BLaER1 (cell line): ENCODE data around the gene NPAS3.

ENCODE experiments used
- H3K27ac ChIP-seq: shearing (Covaris generic); formaldehyde crosslinking; 2 replicates; pipeline ENCODE4 v1.8.1; 2022
- H3K27me3 ChIP-seq: shearing (Covaris generic); formaldehyde crosslinking; 2 replicates; pipeline ENCODE4 v1.8.1; 2022
- H3K36me3 ChIP-seq: shearing (Covaris generic); formaldehyde crosslinking; 2 replicates; pipeline ENCODE4 v1.8.1; 2022
- H3K4me1 ChIP-seq: shearing (Covaris generic); formaldehyde crosslinking; 2 replicates; pipeline ENCODE4 v1.8.1; 2022
- H3K4me2 ChIP-seq: shearing (Covaris generic); formaldehyde crosslinking; 2 replicates; pipeline ENCODE4 v1.8.1; 2022
- H3K4me3 ChIP-seq: shearing (Covaris generic); formaldehyde crosslinking; 2 replicates; pipeline ENCODE4 v1.8.1; 2022
- H3K9ac ChIP-seq: shearing (Covaris generic); formaldehyde crosslinking; 2 replicates; pipeline ENCODE4 v1.8.1; 2022
- H3K9me3 ChIP-seq: shearing (Covaris generic); formaldehyde crosslinking; 2 replicates; pipeline ENCODE4 v1.8.1; 2022
- H4K20me1 ChIP-seq: shearing (Covaris generic); formaldehyde crosslinking; 2 replicates; pipeline ENCODE4 v1.8.1; 2022
- Cebpa-rat ChIP-seq: shearing (Covaris generic); IDR thresholded peaks from 2 replicates; pipeline ENCODE4 v1.8.1; 2022

Gene NPAS3

DNA sequence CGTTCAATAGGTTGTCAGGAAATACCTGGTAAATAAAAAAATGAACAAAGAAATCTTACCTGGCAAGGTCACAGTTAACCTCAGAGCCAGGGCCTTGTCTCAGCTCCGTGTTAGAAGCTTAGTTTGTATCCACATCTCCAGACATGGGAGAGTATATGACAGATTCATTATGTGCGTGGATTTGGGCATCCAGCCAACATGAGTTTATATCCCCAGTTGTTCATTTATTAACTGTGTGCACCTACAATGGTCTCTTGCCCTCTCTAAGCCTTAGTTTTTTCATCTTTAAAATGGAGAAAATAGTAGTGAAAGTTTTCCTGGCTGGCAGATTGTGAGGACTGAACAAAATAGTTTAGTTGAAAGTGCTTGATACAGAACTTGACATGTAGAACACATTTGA is 437.8 kb downstream of the NPAS3 start:
- Histone ChIP-seq H3K4me2 (no peak overlapping the region), H3K36me3 (no peaks in the 10 kb centered on the region), H3K27me3 (no peaks in the 10 kb centered on the region), H3K4me1 (no peaks in the 10 kb centered on the region), H3K9me3 (no peaks in the 10 kb centered on the region), H3K9ac (no peak overlapping the region), H3K4me3 (no peak overlapping the region), H3K27ac (no peak overlapping the region), H4K20me1 (no peaks in the 10 kb centered on the region)
- no peak for TF ChIP-seq Cebpa-rat

DNA sequence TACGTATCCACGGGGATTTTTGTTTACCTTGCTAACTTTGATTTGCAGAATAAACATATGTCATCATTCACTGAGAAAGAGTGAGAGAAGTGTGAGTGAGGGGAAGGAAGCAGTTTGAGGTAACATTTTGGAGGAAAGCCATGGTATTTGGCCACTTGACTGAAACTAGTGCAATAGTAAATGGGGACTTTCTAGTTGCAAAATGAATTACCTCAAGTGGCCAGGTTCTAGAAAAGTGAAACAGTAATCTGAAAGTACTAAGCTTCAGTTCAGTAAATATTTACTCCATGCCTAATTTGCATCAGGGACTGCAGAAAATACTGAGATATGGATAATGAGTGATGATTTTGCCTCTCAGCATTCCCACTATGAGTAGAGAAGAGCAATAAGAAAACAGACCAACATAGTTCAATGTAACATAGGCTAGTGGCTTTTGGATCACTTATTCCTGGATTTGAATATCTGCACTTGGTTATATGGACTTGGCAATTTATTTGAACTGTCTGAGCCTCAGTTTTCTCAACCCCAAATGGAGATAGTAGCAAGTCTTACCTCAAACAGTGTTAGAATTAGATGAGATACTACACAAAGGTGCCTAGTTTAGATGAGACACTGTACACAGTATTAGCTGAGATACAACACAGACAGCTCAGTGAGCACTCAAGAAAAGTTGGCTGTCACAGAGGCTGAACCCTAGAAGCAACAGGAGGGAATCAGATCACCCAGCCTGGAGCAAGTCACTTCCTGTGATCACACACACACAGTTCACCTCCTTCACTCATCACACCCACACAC is 439.1 kb downstream of the NPAS3 start:
- no peaks in the 10 kb centered on the region for H3K4me1 ChIP-seq

DNA sequence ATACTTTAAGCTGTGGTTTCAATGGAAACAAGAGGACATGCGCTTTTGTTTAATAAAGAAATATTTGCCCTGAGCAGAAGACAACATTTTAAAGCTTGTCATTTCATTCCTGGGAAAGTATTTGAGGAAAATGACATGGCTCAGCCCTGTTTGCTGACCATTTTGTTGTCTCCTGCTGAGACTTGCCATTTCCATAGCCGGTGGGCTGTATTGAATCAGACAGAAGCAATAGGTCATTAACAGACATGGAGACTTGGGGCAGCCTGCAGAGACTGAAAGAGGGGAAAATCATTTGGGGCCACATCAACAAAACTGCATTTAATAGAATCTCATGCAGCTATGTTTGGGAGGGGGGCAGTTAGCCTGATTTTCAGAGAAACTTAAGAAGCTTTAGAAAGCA is 443.0 kb downstream of the NPAS3 start:
- H3K9ac ChIP-seq = no peak overlapping the region
- no peaks in the 10 kb centered on the region for H3K9me3 ChIP-seq
- H3K4me1 ChIP-seq = 0 out of 2 replicates have a peak, but pooled peaks cover 1% of the 10 kb centered on the region
- no peak overlapping the region for H3K4me2 ChIP-seq
- no peak overlapping the region for H3K4me3 ChIP-seq
- TF ChIP-seq Cebpa-rat = no peak
- H3K27ac ChIP-seq = no peak overlapping the region
- H3K27me3 ChIP-seq = no peaks in the 10 kb centered on the region
- H3K36me3 ChIP-seq = no peaks in the 10 kb centered on the region
- H4K20me1 ChIP-seq = no peaks in the 10 kb centered on the region

More for the DNA sequence above, 439.1 kb downstream of the NPAS3 start:
- Histone ChIP-seq H3K4me3 (no peak overlapping the region), H3K4me2 (no peak overlapping the region), H3K36me3 (no peaks in the 10 kb centered on the region), H3K9ac (no peak overlapping the region), H4K20me1 (no peaks in the 10 kb centered on the region), H3K27ac (no peak overlapping the region), H3K27me3 (no peaks in the 10 kb centered on the region), H3K9me3 (no peaks in the 10 kb centered on the region)
- no peak for TF ChIP-seq Cebpa-rat

DNA sequence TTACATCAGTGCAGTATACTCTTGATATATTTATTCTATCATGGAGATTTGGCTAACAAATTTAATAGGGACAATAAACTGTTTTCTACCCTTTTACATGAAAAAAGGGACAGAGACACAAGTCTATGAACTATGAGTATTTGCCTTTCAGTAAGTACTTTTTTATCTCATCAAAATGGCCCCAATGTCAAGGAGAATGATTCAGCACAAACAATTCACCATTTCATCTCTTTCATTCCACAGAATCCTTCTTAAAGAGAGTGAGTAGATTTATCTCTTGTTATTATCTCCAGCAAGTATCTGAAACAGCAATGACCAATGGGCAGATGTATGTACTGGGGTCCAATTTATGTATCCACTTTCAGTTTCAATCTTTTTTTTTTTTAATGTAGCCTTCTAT is 447.5 kb downstream of the NPAS3 start:
- Histone ChIP-seq H3K36me3 (no peaks in the 10 kb centered on the region), H3K4me1 (0 out of 2 replicates have a peak, but pooled peaks cover 6% of the 10 kb centered on the region), H3K9me3 (no peaks in the 10 kb centered on the region), H3K4me2 (no peak overlapping the region), H3K27ac (no peak overlapping the region), H3K9ac (no peak overlapping the region), H3K27me3 (no peaks in the 10 kb centered on the region), H3K4me3 (no peak overlapping the region), H4K20me1 (no peaks in the 10 kb centered on the region)
- no peak for TF ChIP-seq Cebpa-rat

GRCh38 chr14:33386781-33387180 is 448.1 kb downstream of the NPAS3 start:
- no peaks in the 10 kb centered on the region for H3K27me3 ChIP-seq
- H3K4me3 ChIP-seq = no peak overlapping the region
- H3K4me1 ChIP-seq = 0 out of 2 replicates have a peak, but pooled peaks cover 6% of the 10 kb centered on the region
- no peak overlapping the region for H3K27ac ChIP-seq
- H3K36me3 ChIP-seq = no peaks in the 10 kb centered on the region
- H3K9ac ChIP-seq = no peak overlapping the region
- H3K4me2 ChIP-seq = no peak overlapping the region
- TF ChIP-seq Cebpa-rat = no peak
- no peaks in the 10 kb centered on the region for H4K20me1 ChIP-seq
- H3K9me3 ChIP-seq = no peaks in the 10 kb centered on the region

GRCh38 chr14:33390335-33390734 is 451.7 kb downstream of the NPAS3 start:
- Histone ChIP-seq H3K27me3 (no peaks in the 10 kb centered on the region), H3K9ac (no peak overlapping the region), H3K9me3 (no peaks in the 10 kb centered on the region), H4K20me1 (no peaks in the 10 kb centered on the region), H3K4me2 (no peak overlapping the region), H3K27ac (no peak overlapping the region), H3K4me3 (no peak overlapping the region), H3K36me3 (no peaks in the 10 kb centered on the region), H3K4me1 (0 out of 2 replicates have a peak, but pooled peaks cover 6% of the 10 kb centered on the region)
- no peak for TF ChIP-seq Cebpa-rat

GRCh38 chr14:33393231-33393894 is 454.7 kb downstream of the NPAS3 start:
- no peak overlapping the region for H3K27ac ChIP-seq
- no peaks in the 10 kb centered on the region for H3K27me3 ChIP-seq
- H3K9ac ChIP-seq = no peak overlapping the region
- H3K9me3 ChIP-seq = no peaks in the 10 kb centered on the region
- H3K4me1 ChIP-seq = no peaks in the 10 kb centered on the region
- no peak overlapping the region for H3K4me3 ChIP-seq
- H4K20me1 ChIP-seq = no peaks in the 10 kb centered on the region
- no peaks in the 10 kb centered on the region for H3K36me3 ChIP-seq
- TF ChIP-seq Cebpa-rat = no peak
- H3K4me2 ChIP-seq = no peak overlapping the region

GRCh38 chr14:33393895-33394368 is 455.3 kb downstream of the NPAS3 start:
- Histone ChIP-seq H3K27me3 (no peaks in the 10 kb centered on the region), H3K27ac (no peak overlapping the region), H3K4me2 (no peak overlapping the region), H3K4me1 (no peaks in the 10 kb centered on the region), H3K9ac (no peak overlapping the region), H3K4me3 (no peak overlapping the region), H4K20me1 (no peaks in the 10 kb centered on the region), H3K9me3 (no peaks in the 10 kb centered on the region), H3K36me3 (no peaks in the 10 kb centered on the region)
- TF ChIP-seq Cebpa-rat = no peak

- no peak for TF ChIP-seq Cebpa-rat
- Histone ChIP-seq H3K27ac (no peak overlapping the region), H3K36me3 (no peaks in the 10 kb centered on the region), H3K27me3 (no peaks in the 10 kb centered on the region), H3K4me1 (no peaks in the 10 kb centered on the region), H3K9ac (no peak overlapping the region), H4K20me1 (no peaks in the 10 kb centered on the region), H3K4me2 (no peak overlapping the region), H3K4me3 (no peak overlapping the region), H3K9me3 (no peaks in the 10 kb centered on the region)
Observed at GRCh38 chr14:33401311-33401710, 462.6 kb downstream of the NPAS3 start.

DNA sequence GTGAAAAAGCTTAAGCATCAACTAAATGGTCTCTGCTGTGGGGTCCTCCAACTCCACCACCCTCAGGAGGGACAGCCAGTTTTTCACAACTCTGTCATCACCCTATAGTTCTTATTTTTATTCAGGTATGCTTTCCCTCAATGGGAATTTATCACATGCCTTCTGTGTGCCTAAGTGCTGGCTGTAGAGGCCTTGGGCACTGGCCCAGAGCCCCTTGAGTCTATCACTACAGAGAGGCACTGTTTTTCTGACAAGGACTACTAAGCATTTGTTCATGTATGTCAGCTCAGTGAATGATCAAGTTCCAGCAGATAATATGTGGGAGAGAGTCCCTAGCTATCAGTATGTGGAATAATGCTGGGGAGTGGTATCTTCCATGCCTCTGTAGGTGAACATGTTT is 463.9 kb downstream of the NPAS3 start:
- no peaks in the 10 kb centered on the region for H3K36me3 ChIP-seq
- no peak overlapping the region for H3K27ac ChIP-seq
- no peaks in the 10 kb centered on the region for H3K27me3 ChIP-seq
- H3K9me3 ChIP-seq = no peaks in the 10 kb centered on the region
- H4K20me1 ChIP-seq = no peaks in the 10 kb centered on the region
- TF ChIP-seq Cebpa-rat = no peak
- H3K4me3 ChIP-seq = no peak overlapping the region
- no peak overlapping the region for H3K9ac ChIP-seq
- no peak overlapping the region for H3K4me2 ChIP-seq
- H3K4me1 ChIP-seq = no peaks in the 10 kb centered on the region
